NT2/D1 (cell line): Measurements from ENCODE around the gene INSR.

Source experiments
- YY1 ChIP-seq: IDR thresholded peaks from 2 replicates; pipeline ENCODE4 v1.6.1; 2011; ENCODE audit not compliant: insufficient read length, insufficient read depth
- ZNF274 ChIP-seq: IDR thresholded peaks from 2 replicates; pipeline ENCODE4 v1.6.1; 2011; ENCODE audit warnings: mild to moderate bottlenecking, low read depth, low read length

- TF ChIP-seq ZNF274 (no peak), YY1 (no peak)
These were observed 34.1 kb downstream of the INSR start for GRCh38 chr19:7260161-7260560.
